HG03558 (cell line): Measurements from ENCODE around the gene FAAH.

Source experiments
- ATAC-seq: cut with Tn5 transposase; IDR thresholded peaks from one replicate; pipeline ENCODE4 v1.9.1; 2021; ENCODE audit warnings: moderate number of reproducible peaks; ENCODE audit not compliant: unreplicated experiment; ENCODE audit errors: extremely low read depth

Gene FAAH

GRCh38 chr1:46420533-46420915 is 26.4 kb downstream of the FAAH start:
- ATAC-seq, result no peak

- no peak for ATAC-seq
Observed at GRCh38 chr1:46421739-46422138, 27.6 kb downstream of the FAAH start.

- ATAC-seq, result no peak
Observed at GRCh38 chr1:46422261-46422871, 28.2 kb downstream of the FAAH start.

GRCh38 chr1:46423574-46424240 is 29.6 kb downstream of the FAAH start:
- ATAC-seq, result no peak

- no peak for ATAC-seq
Observed at GRCh38 chr1:46424730-46425129, 30.6 kb downstream of the FAAH start.

- no peak for ATAC-seq
Observed at GRCh38 chr1:46425726-46426125, 31.6 kb downstream of the FAAH start.

- no peak for ATAC-seq
Observed at GRCh38 chr1:46427541-46427940, 33.4 kb downstream of the FAAH start.

GRCh38 chr1:46429436-46429835 is 35.3 kb downstream of the FAAH start:
- no peak for ATAC-seq

- ATAC-seq, result no peak
Observed at GRCh38 chr1:46431695-46432094, 37.6 kb downstream of the FAAH start.

GRCh38 chr1:46432781-46433327 is 38.7 kb downstream of the FAAH start:
- no peak for ATAC-seq

GRCh38 chr1:46434358-46434757 is 40.2 kb downstream of the FAAH start:
- no peak for ATAC-seq

- no peak for ATAC-seq
Observed at GRCh38 chr1:46436844-46437243, 42.7 kb downstream of the FAAH start.

- no peak for ATAC-seq
Observed at GRCh38 chr1:46437723-46438122, 43.6 kb downstream of the FAAH start.

GRCh38 chr1:46438346-46438745 is 44.2 kb downstream of the FAAH start:
- ATAC-seq, result no peak

GRCh38 chr1:46440478-46440877 is 46.4 kb downstream of the FAAH start:
- ATAC-seq, result no peak

GRCh38 chr1:46442317-46443161 is 48.4 kb downstream of the FAAH start:
- ATAC-seq, result no peak

GRCh38 chr1:46444466-46444865 is 50.3 kb downstream of the FAAH start:
- no peak for ATAC-seq

- ATAC-seq, result no peak
Observed at GRCh38 chr1:46445773-46446256, 51.7 kb downstream of the FAAH start.

GRCh38 chr1:46446646-46447498 is 52.8 kb downstream of the FAAH start:
- no peak for ATAC-seq

GRCh38 chr1:46447499-46448108 is 53.5 kb downstream of the FAAH start:
- no peak for ATAC-seq
